Fibroblast of gingiva (primary cell): Measurements from ENCODE around the gene GLIS1.

Source experiments
- DNase-seq: peaks from one replicate; pipeline ENCODE4 v3.0.0-alpha.2; 2011; ENCODE audit warnings: low read depth

The GLIS1 gene

DNA sequence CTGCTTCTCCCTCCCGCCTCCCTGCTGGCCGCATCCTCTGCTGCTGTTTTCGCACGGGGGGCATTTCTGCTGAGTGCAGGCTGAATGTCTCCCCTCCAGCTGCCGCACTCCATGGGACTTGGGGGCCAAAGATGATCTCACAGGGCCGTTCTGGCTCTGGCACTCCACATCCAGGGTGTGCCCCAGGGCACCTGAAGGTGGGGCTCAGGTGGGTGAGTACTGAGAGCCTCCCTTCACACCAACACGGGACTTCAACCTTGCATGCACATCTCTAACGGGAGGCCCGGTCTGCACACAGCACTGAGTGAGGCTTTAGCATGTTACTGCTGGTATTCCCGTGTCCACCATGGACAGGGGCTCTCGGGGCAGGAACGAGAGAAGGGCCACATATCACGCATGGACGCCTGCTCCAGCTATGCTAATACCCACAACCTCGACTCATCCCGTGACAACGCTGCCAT, 190.9 kb downstream of the GLIS1 start:
- no peak for DNase-seq

DNA sequence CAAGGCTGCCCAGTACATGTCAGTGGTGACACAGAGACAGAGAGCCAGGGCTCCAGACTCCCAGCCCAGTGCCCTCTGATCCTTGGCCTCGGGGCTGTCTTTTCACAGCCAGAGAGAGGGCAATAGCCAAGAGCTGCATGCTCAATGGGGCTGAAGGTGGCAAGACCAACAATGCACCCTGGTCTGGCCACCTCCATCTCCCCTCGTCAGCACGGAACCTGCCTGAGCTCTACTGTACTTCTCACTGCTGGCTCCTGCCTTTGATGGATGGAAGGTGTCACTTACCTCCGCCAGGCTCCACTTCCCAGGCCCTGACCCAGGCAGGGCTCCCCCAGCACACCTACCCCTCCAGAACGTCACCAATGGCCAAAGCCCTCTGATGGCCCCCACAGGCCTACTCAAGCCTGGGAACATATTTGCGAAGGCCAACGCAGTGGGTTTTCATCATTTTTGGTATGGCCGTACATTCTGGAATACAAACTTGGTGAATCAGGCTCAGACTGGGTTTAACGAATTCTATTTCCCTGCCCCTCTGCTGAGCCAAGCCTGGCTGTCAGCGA, 191.7 kb downstream of the GLIS1 start:
- no peak for DNase-seq

DNA sequence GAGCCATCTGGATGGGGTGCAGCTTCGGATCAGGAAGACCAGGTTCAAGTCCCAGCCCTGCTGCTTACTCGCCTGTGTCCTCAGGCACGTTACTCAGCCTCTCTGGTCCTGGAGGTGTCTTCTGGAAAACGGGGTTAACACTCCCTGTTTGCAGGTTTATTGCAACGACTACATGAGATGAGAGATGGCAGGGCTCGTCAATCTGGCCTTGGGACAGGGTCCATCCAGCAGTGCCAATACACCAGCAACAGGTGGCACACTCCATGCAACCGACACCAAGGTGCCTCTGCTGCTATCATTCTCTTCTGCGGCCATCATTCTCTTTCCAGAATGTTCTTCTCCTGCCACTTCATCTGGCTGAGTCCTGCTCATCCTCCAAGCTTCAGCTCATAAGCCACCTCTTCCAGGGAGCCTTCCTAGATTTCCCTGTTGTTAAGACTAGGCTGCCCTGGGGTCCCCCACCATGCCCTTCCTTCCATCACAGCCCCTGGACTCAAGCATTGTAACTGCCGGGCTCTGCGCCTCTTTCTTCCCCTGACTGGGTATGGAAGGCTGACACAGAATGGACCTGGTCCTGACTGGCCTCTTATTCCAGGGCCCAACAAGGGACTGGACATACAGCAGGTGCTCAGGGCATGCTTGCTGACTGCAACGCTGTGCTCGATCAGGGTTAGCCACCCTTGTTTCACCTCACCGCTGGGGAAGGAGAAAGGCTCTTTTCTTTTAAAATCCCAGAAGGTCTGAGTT, 192.4 kb downstream of the GLIS1 start:
- no peak for DNase-seq

DNA sequence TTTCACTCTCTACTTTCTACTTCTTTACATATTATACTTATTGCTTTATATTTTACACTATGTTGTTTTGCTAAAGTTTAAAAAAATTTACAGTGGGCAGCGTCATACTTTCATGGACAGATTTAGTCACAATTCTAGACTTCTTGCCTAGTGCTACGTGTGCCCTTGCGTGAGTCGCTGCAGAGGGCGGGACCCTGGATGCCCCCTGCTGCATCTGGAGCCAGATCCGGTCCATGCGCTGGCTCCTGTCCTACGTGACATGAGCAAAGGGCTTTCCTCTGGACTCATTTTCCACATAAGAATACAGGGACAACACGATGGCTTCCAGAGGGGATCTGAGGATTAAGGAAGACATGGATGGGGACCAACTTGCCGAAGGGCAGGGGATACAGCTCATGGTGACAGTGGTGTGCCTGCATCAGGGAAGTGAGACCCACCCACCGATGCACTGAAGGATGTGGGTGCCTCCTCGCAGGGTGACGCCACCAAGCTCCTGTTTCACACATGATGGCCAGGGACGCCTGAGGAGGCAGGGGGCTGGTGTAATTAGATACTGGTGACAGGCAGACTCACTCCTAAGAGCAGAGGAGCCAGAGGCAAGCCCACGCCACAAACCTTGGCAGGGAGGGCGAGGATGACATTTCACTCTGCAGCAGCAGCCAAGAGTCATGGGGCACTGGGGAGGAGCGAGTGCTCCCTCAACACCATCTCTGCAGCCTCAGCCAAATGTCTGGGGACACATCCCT, 193.1 kb downstream of the GLIS1 start:
- DNase-seq: peak; percentile 78

DNA sequence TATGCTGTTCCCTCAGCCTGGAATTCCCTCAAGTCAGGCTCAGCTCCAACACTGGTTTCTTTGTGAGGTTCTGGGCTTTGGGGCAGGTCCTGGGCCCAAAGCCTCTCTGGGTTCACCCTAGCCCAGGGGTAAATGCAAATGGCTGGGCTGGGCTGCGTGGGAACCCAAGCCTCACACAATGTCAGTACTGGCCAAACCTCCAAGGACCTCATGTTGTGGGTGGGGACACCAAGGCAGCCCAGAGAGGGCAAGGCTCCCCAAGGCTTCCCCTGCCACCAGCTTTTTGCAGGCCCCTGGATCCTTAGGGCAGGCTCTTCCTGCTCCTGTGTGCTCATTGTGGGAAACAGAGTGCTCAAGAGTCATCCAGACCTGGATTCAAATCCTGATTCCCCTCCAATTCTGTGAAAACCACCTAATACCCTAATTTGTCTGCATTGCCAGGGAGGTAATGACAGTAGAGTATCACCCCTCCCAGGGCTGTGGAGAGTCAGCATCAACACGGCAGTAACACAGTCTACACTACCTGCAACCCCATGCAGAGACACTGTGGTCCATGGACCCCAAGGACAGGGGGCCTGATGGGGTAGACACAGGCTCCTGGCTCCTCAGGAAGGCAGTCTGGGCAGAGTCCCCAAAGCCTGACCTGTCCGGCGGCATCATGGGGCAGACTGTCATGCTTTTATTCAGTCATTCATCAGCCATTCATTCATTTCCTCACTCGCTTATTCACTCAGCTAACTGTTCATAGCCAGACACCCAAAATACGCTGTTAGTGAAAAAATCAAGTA, 194.0 kb downstream of the GLIS1 start:
- DNase-seq: no peak

DNA sequence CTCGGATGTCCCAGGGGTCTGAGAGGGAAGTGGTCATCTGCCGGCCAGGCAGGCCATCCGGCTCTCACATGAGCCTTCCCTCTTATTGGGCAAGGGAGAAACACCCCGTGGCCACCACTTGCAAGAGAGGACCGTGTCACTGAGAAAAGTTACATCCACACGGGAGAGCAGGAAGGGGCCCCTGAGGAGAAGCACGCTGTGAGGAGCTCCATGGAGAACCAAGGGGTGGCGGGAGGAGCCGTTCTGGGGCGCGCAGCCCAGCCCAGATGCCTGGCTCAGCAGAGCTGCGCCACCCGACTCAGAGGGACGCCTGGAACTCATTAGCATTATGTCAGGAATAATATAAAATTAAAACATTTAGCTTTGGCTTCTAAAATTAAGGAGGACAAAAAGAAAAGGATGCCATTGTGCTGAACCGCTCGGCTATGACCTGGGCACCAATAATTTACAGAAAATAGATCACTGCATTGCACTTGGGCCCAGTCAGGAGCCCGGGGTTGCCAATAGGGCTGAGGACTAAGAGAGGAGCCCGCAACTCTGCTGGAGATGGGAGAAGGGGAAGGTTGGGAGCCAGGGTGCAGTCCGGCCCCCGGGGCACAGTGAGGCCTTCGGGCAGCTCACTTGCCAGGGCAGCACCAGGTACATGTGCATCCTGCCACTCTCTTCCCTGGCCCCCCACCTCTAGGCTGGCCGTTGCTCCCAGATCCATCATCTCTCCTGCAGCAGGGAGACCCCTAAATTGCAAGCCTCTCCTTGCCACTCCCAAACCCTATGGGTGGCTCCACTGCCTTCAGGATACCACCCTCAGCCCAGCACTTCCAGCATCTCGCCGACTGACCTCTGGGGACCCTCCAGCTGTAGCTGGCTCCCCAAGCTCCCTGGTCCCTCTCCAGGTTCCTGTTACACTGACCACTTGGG, 194.9 kb downstream of the GLIS1 start:
- peak; percentile 78 for DNase-seq

DNA sequence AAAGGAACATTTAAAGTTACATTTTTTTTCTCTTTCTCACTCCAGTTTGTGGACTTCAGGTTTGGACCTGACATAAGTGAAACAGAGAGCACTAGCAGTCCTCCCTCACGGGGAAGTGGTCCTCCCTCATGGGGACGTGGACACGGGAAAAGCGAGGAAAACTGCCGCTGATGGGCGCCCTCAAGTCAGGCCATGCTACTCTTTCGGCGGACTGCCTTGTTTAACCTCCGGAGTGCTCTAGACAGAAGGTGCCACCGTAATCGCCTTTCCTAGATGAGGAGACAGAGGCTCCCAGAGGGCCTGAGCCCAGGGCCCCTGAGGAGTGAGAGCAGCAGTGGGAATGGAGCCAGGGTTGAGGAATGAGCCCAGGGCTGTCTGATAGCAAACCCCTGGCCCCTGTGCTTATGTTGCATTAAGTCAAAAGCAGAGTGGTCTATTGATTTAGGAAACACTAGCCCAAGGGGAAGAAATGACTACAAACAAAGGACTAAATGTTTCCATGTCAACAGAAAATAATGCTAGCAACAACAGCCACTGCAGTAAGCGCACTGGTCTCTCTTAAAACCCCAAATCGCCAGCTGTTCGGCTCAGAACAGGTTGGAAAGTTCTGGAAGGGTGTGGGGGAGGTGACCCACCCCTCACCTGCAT, 195.7 kb downstream of the GLIS1 start:
- DNase-seq: peak; percentile 43

DNA sequence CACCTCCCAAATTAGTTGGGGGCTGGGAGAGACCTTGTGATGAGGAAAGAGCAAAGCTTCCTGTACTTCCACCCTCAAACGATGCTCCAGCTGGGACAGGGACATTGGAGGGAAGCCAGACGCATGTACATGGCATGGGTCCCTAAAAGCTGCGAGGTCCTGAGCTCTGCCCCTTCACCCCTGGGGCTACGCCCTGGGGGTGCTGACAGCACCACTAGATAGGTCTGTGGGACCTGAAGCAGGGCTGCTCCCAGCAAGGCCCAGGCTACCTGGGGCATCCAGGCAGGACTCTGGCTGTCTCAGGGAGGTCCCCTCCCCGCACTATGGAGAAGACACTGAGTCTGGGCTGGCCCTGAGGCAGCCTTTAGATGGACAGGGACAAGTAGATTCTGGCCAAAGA, 196.4 kb downstream of the GLIS1 start:
- no peak for DNase-seq

DNA sequence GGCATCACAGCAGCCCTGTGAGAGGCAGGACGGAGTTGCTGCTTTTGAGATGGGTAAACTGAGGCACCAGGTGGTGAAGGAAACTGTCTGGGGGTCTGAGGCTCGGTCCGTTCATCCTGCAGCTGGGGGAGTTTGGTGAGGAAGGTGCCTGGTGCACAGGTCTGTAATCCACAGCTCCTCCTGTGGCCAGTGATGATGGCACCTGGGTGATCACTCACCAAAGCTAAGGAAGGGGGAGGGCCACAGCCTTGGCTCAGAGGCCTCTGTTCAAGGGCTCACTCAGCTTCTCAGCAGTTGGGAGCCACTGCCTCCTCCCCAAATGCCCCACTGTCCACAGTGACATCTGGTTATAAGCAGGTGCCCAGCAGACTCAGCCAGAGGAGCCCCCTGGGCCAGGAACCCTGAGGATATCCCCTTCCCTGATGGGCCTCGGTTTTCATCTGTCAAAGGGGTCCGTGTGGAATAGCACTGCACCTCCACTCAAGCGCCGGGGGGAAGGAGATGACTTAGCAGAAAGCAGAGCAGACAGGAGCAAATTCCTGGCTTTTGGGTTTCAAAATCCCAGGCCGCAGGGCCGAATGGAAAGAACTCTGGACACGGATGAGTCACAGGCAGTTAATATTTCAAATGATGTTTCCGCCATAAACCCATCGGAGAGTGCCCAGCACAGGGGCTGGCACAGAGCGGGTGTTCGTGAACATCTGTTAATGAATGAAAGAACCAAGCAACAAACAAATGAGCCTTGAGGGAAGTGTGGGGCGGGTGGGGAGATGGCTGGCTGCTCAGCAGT, 197.0 kb downstream of the GLIS1 start:
- DNase-seq: peak; percentile 96

DNA sequence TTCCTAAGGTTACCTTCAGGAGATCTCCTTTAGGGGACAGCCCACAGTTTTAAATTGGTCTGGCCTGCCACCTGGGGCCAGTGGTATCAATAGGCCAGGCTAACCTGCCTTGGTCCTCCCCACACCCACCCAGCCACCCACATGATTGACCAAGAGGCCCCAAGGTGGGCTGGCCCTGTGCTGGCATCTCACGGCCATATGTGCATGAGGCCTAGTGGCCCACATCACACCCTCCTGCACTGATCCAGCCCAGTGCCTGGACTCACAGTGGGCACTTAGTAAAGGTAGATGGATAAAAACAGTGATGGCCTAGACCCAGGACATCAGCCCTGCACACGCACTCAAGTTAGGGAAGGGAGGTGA, 197.7 kb downstream of the GLIS1 start:
- no peak for DNase-seq

DNA sequence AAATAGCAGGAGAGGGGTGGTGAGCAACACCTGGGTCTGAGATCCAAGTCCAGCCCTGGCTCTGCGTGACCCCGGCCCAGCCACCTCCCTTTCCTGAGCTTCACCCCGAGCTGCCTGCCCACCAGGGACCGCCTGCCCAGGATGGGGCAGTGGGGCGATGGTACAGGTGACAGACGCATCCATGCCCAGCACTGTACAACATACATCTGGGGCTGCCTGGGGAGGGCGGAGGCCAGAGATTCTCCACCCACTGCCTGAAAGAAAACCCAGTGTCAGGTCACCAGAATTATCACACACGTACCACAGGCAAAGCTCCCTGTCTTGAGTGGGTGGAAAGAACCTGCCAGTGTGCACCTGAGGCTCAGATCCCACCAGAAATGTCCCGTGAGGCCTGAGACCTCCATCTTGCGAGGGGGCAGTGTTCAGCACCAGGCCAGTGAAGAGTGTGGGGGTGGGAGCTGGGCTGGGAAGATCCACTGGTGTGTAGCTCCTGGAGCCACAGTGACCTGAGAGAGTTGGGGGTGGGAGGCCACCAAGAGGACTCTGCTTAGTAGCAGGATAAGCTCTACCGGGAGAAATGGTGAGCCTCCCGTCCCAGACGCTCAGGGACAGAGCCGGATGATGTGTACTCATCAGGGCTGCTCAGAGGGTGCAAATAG, 198.2 kb downstream of the GLIS1 start:
- DNase-seq: no peak

DNA sequence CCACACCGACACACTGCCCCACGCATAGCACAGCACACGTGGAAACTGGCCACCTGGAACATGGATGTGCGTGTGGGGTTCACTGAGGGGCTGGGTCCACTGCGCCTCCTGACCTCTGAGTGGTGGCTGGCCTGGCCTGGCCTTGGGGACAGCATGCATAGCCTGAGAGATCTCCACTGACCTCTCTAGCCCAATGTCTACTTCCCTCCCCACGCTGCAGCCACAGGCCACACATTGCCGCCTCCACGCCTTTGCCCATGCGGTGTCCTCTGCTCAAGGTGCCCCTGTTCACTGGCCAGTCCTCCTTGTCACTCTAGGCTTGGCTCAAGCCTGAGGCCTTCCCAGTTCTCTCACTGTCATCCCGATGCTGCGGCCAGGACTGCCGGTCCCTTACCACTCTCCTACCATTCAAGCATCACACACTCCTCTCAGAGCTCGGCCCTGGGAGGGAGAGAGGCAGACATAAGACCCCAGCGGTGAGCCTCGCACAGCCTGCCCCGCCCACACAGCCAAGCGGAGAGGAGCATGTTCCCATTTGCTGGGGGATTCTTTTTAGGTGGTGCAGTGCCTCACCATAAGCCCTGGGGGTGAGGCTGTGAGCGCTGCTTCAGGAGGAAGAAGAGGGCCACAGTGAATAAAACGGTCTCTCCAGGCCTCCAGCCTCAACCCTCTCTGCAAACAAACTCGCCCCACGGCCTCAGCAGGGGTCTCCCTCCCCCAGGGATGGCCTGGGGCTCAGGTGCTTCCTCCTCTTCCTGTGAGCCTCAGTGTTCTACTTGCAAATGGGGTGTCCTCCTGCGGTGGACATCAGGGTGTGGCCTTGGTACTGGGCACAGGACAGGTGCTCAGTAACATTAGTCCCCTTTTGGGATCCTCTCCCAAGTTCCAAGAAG, 199.0 kb downstream of the GLIS1 start:
- no peak for DNase-seq

DNA sequence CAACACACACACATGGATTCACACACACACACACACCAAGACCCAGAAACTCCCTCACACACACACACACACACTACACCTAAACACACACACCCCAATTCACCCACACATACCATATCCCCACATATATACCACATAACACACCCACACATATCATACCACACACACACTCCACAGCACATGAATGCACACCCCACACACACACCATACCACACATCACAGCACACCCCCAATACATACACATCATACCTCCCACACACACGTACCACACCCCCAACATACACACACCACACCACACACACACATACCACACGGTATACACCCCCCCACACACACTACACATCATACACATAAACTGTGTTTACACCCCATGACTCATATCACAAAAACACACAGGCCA, 199.7 kb downstream of the GLIS1 start:
- DNase-seq: no peak

DNA sequence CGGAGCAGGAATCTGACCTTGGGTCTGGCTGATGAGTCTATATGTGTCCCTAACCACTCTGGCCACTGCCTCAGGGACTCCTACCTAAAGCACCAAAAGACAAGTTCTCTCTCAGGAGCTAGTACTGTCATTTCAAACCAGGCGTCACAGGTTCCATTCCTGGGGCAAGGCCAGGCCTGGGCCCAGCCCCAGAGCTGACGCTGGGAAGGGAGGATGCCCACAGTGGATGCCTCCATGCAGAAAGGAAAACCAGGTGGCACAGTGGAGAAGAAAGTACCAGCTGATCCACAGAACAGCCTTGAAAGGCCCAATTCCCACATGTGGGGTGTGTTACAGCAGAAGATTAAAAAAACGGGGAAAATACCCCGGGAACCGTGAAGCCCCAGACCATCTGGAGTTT, 202.4 kb downstream of the GLIS1 start:
- no peak for DNase-seq

DNA sequence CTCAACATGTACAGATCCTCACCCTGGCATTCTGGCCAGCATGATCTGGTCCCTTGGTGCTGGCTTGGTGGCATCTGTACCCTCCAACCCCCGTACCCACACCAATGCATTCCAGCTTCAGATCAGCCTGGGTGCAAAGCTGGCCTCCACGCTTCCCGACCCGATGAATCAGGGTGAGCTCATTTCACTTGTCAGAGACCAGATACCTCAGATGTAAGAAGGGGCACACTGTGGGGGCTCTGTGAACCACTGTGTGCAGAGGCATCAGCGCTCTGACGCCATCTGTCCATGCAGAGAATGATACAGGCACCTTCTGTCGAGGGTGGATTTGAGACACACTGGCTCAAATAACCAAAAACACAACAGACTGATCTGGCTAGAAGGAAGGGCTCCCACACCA, 203.1 kb downstream of the GLIS1 start:
- no peak for DNase-seq

DNA sequence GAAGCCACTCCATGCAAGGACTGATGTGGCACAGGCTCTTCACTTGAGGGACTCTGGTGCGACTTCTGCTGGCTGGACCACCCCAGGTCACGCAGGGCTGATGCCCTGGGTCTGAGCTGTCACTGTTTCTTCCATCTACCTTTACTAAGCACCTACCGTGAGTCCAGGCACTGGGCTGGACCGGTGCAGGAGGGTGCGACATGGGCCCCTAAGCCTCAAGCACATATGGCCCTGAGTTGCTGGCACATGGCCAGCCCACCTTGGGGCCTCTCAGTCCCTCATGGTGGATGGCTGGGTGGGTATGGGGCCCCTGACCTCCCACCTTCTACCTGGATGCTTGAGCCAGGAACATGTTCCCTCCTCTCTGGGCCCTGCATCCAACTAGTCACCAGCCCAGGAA, 203.7 kb downstream of the GLIS1 start:
- no peak for DNase-seq

DNA sequence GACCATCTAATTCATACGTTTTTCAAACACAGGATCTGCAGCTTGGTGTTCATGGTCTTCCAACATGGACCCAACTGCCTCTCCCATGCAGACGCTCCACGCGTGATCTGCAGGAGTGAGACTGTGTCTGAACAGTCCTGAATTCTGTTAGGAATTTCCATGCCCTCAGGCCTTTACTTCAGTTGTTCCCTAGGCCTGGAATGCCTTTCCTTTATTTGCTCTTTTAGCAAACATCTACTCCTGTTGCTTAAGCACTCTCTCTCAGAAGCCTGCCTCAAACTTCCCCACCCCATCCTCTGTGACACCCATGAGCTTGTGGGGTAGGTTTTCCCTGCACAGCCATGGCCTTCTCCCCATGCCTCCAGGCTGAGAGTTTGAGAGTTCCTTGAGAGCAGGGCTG, 206.1 kb downstream of the GLIS1 start:
- no peak for DNase-seq

DNA sequence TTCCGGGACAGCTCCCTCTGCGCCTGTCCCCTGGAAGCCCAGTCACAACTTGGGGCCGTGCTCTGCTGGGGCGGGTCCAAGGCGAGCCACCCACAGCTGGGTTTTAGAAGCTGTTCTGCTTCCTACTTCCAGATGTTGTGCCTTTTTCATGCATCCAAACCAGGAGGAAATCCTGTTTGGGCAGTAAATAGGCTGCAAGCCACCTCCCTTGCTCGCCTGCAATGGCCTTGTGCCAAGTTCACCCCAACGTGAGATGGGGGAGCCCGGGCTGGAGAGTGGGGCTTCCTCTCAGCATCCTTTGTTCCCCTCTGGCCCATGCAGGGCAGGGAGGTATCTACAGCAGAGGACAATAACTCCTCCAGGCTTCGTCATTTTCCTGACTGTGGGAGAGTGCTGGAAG, 206.6 kb downstream of the GLIS1 start:
- no peak for DNase-seq

DNA sequence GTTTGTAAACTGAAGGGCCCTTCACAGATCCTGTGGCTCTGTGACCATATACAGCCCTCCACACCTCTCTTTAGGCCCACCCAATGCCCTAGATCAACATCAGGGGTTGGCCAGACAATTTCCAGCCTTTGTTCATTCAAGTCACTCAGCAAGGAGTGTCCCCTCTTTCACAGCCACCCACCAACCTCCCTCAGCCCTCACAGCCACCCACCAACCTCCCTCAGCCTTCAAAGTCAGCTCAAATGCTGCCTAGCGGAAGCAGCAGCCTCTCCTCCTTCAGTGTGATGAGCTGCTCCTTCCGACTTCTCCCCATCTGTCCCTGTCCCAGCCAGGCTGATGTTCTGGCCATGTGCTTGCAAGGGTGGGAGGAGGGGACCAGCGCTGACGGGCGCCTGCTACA, 208.4 kb downstream of the GLIS1 start:
- no peak for DNase-seq
